Stomach smooth muscle (tissue), 2 donors: ENCODE results near the gene CDHR4.
A peak's percentile ranks its signal among the peaks of the same experiment; 100 is the strongest.

Experiments used
- H3K27ac ChIP-seq: one replicate; pipeline ENCODE4 v1.7.0; 2013; ENCODE audit warnings: mild to moderate bottlenecking, low read length, inconsistent platforms
- H3K27me3 ChIP-seq, 2 donors: one replicate each; pipeline ENCODE4 v1.7.0; 2013; ENCODE audit warnings: low read length in 2 of 2; ENCODE audit not compliant: insufficient read depth in 2 of 2, control insufficient read depth in 1 of 2
- H3K36me3 ChIP-seq, 2 donors: one replicate each; pipeline ENCODE4 v1.7.0; 2013; ENCODE audit warnings: low read length in 2 of 2; ENCODE audit not compliant: control insufficient read depth in 2 of 2, insufficient read depth in 2 of 2
- H3K4me1 ChIP-seq: one replicate; pipeline ENCODE4 v1.7.0; 2013; ENCODE audit warnings: low read length; ENCODE audit not compliant: control insufficient read depth, insufficient read depth
- H3K4me3 ChIP-seq, 2 donors: one replicate each; pipeline ENCODE4 v1.7.0; 2013; ENCODE audit warnings: low read length in 2 of 2
- H3K9ac ChIP-seq, 2 donors: one replicate each; pipeline ENCODE4 v1.7.0; 2013; ENCODE audit warnings: low read length in 2 of 2, mild to moderate bottlenecking in 1 of 2
- H3K9me3 ChIP-seq, 2 donors: one replicate each; pipeline ENCODE4 v1.7.0; 2013; ENCODE audit warnings: low read length in 2 of 2; ENCODE audit not compliant: control insufficient read depth in 2 of 2
- donor health status: healthy.
- donor health status: Pancreatic carcinoma.

CDHR4 gene

GRCh38 chr3:49802719-49803464 is 3.2 kb upstream of the CDHR4 start, which contains the start of gene INKA1:
INKA1 (plus strand) TSS chr3:49803261; CDS start chr3:49803393, 132 bp downstream.
- H3K36me3 ChIP-seq = no peaks in the 10 kb centered on the region
- H3K9ac ChIP-seq = peak within 1 kb of the TSS; percentile 62 to 74
- H3K9me3 ChIP-seq = no peaks in the 10 kb centered on the region
- peak within 1 kb of the TSS; percentile 81 to 93 for H3K4me3 ChIP-seq
- peaks cover 50% of the 10 kb centered on the region for H3K4me1 ChIP-seq
- no peaks in the 10 kb centered on the region for H3K27me3 ChIP-seq
- peak within 1 kb of the TSS; percentile 62 for H3K27ac ChIP-seq

GRCh38 chr3:49801160-49801559 is 1.5 kb upstream of the CDHR4 start:
- Histone ChIP-seq H3K27me3 (no peaks in the 10 kb centered on the region), H3K4me1 (peaks cover 34% of the 10 kb centered on the region), H3K9me3 (no peaks in the 10 kb centered on the region), H3K36me3 (no peaks in the 10 kb centered on the region), H3K9ac (no peak overlapping the region), H3K27ac (no peak overlapping the region), H3K4me3 (no peak overlapping the region)

DNA sequence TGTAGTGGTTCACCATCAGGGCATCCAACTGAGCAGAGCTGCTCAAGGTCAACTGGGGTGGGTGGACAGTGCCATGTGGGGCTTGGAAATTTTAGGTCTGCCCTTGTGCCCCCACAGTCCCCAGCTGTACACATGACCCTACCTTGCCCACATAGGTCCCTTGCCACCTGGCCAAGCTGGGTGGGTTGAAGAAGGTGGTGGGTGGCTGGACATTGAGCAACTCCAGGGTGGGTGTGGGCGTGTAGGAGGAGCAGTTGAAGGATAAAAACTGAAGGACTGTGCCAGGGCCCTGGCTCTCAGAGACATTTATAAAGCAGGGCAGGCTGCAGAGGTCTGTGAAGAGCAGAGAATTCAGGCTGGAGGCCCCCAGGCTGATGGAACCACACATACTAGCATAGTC is 568 bp downstream of the CDHR4 start:
- no peak overlapping the region for H3K27ac ChIP-seq
- peaks cover 16% of the 10 kb centered on the region for H3K4me1 ChIP-seq
- no peaks in the 10 kb centered on the region for H3K36me3 ChIP-seq
- no peaks in the 10 kb centered on the region for H3K9me3 ChIP-seq
- no peaks in the 10 kb centered on the region for H3K27me3 ChIP-seq
- H3K4me3 ChIP-seq = no peak overlapping the region
- no peak overlapping the region for H3K9ac ChIP-seq

DNA sequence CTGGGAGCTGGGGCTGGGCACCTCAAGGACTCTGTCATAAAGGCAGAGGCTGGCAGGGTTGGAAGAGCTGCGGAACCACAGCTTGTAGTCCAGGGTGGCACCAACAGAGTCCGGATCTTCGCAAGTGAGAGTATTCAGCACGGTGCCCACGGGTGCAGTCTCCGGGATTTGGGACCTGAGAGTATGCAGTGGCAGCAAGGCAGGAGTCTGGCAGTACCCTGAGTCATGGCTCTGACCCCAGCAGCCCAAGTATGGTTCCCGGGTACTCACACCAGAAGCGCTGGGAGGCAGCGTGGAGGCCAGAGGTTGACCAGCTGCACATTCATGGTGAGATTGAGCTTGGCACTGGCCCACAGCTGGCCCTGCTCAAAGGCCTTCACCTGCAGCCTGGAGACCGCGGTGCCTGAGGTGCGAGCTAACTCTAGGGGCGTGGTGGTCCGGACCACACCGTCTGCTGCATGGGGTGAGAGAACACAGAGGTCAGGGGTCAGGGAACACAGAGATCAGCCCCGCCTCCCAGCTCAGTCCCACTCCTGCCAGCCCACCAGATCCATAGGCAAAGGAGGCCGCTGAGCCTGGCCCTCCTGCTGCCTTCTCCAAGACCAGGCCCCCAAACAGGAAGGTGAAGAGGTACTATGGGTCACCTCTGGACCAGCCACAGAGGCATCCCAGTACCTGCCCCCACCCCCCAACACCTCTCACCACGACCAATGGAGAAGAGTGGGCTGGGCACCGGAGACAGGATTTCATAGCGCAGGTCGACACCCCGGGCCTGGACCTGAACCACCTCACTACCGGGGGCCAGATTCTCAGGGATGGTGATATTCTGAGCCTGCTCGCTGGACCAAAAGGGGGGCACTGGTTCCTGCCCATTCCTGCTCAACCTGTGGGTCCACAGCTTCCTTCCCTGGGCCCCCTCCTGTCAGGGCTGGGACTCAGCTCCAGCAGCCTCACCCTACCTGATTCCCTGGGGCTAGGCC is 4.5 kb downstream of the CDHR4 start:
- Histone ChIP-seq H3K27ac (no peak overlapping the region), H3K9me3 (no peaks in the 10 kb centered on the region), H3K4me3 (no peak overlapping the region), H3K27me3 (no peaks in the 10 kb centered on the region), H3K36me3 (no peaks in the 10 kb centered on the region), H3K9ac (no peak overlapping the region), H3K4me1 (peaks cover 2% of the 10 kb centered on the region)

GRCh38 chr3:49794431-49794830 is 5.2 kb downstream of the CDHR4 start:
- Histone ChIP-seq H3K4me1 (no peaks in the 10 kb centered on the region), H3K27ac (no peak overlapping the region), H3K9ac (no peak overlapping the region), H3K27me3 (no peaks in the 10 kb centered on the region), H3K9me3 (no peaks in the 10 kb centered on the region), H3K36me3 (no peaks in the 10 kb centered on the region), H3K4me3 (no peak overlapping the region)

GRCh38 chr3:49793486-49794085 is 6.1 kb downstream of the CDHR4 start:
- Histone ChIP-seq H3K4me3 (no peak overlapping the region), H3K27me3 (no peaks in the 10 kb centered on the region), H3K9me3 (no peaks in the 10 kb centered on the region), H3K4me1 (no peaks in the 10 kb centered on the region), H3K27ac (no peak overlapping the region), H3K9ac (no peak overlapping the region), H3K36me3 (no peaks in the 10 kb centered on the region)

GRCh38 chr3:49792371-49793150 is 7.1 kb downstream of the CDHR4 start:
- Histone ChIP-seq H3K4me3 (no peak overlapping the region), H3K27ac (no peak overlapping the region), H3K9me3 (no peaks in the 10 kb centered on the region), H3K4me1 (no peaks in the 10 kb centered on the region), H3K9ac (no peak overlapping the region), H3K36me3 (no peaks in the 10 kb centered on the region), H3K27me3 (no peaks in the 10 kb centered on the region)

- Histone ChIP-seq H3K4me1 (peaks cover 6% of the 10 kb centered on the region), H3K27me3 (no peaks in the 10 kb centered on the region), H3K27ac (no peak overlapping the region), H3K9me3 (no peaks in the 10 kb centered on the region), H3K9ac (no peak overlapping the region), H3K36me3 (no peaks in the 10 kb centered on the region), H3K4me3 (no peak overlapping the region)
Measured at GRCh38 chr3:49791571-49791970, 8.1 kb downstream of the CDHR4 start.

DNA sequence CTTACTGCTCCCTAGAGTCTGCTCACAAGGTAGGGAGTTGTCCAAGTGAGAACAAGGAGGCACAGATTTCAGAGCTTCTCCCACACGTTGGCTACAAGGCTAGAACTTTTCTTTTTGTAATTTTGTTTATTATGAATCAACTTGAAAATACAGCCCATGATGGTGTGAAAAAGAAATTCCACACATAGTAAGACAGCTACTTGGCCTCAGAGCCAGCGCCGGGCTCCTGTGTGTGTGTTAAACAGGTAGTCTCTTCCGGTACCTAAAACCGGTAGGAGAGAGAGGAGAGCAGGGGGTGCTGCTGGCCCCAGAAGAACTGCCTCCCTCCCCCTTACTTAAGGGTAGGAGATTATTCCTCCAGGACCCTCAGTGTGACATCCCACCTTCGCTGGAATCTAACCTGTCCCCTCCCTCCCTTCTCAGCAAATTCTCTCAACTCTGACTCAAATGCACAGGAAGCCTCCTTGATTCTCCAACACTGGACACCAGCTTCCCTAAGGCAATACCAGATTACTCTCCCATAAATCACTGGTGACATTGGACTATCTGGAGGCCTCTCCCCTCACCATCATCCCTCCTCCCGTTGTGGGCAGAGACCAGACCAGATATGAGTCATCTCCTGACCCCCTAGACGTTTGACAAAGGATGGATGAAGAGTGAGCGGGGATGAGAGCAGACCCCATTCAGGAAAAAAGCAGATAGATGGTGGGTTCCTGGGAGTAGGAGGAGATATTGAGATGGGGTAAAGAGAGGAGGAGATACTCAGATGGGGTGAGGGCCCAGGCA is 8.9 kb downstream of the CDHR4 start:
- H3K9ac ChIP-seq = no peak overlapping the region
- no peaks in the 10 kb centered on the region for H3K9me3 ChIP-seq
- no peak overlapping the region for H3K4me3 ChIP-seq
- no peaks in the 10 kb centered on the region for H3K27me3 ChIP-seq
- peaks cover 8% of the 10 kb centered on the region for H3K4me1 ChIP-seq
- no peak overlapping the region for H3K27ac ChIP-seq
- H3K36me3 ChIP-seq = no peaks in the 10 kb centered on the region
